Midbrain (tissue), 1 donor: ENCODE results near the gene SHQ1.

Experiments used
- DNase-seq: peaks from one replicate; lab custom pipeline; 2025; lab: John Stamatoyannopoulos, UW

SHQ1 gene

DNA sequence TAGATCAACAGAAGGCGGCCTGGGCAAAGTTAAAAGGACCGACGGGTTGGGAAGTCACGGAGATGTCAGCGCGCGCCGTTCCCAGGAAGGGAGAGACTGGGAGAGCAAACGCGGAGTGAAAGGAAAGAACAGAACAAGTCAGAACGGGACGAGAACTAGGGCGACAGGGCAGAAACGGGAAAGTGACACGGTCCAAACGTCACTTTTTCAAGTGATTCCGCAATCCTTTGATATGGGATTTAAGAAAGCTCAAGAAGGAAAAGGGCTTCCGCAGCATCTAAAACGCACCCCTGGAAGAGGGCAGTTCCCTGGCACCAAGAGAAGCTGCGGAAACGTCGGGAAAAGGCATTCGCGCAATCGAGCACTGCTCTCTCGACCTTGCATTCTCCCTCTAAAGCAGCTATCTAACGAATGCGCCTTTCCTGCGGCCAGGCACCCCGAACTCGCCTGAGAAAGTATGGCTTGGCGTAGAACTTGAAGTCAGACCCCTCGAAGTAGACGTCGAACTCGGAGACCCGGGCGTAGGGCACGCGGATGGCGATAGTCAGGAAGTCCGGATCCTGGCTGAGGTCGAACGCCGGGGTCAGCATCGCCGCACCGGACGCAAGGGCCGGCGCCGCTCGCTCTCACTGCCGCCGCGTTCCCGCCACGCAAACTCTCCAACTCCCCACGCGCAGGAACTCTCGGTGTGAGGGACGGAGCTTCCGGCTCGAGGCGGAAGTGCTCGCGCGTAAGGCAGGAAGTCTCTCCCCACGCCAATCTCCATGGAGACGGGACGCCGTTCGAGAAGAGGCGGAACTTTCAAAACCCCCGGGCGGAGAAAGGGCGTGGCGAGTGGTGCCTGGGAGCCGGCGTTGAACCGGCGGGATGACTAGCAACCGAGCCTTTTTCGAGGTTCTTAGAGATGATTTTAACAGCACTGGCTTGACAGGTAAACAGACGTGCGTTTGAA, at the start of gene SHQ1:
SHQ1 (minus strand) TSS at position 695 of the 952 bp plus-strand sequence; CDS start at position 590, 105 bp downstream.
- DNase-seq, result peak; percentile 96

DNA sequence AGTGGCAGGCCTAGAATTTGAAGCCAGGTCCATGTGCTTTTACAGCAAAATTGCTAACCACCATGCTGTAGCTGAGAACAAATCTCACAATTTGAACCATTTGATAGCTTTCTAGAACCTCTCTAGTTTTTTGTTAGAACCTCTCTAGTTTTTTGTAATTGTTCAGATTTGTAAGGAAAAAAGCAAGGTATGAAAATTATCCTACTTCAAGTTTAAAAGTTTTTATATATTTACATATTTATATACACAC, 49.4 kb upstream of the SHQ1 start:
- no peak for DNase-seq

DNA sequence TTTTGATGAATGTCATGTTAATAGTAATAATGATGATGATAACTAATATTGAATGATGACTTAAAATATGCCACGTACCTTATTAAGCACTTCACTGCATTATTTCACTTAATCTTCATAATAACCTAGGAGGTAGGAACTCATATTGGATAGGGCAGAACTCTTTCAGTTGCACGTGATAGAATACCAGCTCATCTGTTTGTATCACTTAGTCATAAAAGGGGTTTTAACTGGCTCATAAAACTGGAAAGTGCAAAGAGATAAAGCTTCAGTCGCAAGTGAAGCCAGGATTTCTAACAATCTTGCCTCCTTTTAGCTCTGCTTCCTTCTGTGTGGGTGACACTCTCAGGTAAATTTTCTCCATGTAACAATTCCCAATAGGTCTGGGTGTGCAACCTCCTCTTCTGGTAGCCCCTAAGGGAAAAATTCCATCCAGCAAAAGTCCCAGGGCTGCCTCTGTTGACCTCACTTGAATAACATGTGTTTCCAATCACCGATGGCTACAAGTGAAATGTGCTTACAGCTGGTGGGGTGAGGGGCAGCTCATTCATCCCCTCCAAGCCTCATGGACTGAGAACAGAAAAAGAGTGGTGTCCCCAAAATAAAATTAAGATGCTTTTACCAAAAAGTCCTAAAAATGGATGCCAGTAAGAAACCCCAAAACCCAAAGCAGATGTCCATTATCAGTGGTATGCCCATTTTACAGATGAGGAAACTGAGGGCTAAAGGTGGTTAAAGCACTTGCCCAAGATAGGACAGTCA, 48.9 kb upstream of the SHQ1 start:
- DNase-seq, result no peak

DNA sequence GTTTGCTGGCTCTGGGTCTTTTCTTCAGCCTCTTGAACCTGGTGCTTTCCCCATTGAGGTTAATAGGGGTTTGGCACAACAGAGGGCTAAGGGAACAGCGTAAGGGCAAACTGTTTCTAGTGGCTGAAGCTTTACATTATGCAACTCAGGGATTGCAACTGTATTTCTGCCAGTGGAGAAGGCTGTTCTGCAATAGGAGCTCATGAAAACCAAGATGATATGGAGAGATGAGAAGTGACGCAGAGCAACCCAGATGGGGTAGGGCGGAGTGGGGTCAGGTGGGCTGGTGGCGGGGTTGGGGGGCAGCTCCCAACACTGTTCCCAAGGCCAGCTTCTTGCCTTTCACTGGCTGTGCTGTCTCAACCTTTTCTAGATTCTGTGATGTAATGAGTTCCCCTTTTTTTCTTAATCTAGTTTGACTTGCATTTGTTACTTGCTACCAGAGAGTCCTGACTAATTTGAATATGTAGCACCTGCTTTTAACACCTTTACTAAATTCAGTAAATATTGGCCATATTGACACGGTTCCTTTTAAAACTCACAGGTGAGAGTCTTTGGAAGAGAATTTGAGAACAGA, 46.8 kb upstream of the SHQ1 start:
- no peak for DNase-seq

DNA sequence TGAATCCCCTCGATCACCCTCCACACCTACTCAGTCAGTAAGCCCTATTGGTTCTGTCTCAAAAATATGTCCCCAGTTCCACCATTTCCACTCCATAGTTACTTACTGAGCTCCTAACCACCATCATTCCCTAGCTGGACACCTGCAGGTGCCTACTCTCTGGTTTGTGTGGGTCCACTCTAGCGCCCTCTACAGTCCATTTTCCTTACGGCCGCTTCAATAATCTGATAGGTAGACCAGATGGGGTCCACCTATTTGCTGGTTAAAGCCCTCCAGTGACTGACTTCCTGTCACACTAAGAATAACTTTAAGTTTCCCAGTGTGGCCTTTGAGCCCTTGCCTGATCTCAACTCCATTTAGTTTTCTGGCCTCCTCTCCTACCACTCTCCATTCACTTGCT, 44.6 kb upstream of the SHQ1 start:
- DNase-seq, result no peak

DNA sequence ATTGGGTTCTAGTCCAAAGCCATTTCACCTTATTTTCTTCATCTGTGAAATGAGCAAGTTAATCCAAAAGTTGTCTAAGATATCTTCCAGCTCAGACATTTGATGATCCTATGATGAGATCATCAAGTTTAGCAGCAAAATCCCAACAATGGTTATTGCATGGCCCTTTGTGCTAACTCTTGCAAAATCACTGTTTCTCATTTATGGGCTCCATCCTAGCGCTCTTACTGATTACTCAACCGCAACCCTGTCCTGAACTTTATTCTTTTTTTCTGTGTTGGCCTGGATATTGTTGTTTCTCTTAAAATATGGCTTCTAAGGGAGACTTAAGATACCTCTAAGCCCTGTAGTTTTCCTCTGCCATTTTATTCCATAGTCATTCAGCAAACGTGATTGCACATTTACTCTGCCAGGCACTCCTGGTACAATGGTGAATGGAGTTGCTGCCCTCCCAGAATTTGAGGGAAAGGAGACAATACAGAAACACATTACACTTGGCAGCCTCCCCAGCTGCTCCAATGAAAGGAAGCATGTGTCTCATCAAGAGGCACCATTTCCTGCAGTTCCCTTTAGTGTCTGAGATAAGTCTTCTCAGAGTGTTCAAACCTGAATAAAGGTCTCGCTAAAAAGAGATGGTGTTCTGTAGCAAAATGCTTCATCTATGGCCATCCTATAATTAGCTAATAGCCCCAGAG, 44.0 kb upstream of the SHQ1 start:
- DNase-seq, result peak; percentile 88

DNA sequence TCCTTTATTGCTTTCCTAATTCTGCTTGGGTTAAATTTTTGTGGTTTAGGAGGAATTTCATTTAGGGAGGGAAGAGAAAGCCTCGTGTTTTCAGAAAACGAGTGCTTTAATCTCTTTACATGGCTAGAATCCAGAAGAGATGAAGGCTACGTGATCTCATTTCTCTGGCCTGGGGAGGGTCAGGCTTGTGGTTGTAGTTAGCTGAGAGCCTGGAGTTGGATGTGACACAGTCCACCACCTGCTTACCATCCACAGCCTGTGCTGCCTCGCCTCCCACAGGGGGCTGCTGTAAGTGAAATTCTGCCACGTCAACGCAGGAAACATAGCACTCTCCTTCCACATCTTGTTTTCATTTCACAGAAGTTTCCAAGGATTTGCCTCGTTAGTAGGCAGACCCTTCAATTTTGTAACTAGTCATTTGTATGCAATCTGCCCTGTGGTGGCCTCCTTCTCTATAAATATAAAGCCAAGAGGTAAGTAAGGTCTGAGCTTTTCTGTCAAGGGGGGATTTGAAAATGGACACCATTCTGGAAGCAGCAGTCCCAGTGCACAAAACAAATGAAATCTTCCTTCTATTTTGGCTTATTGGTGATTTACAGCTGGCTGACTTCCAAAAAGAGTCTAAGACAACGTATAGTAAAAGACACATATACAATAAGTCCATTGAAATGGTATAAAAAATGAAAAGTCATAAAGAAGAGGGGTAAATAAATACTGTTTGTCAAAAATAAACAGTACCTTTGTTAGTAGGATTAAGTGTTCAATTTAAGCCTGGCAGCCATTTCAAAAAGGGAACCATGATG, 43.0 kb upstream of the SHQ1 start:
- no peak for DNase-seq

DNA sequence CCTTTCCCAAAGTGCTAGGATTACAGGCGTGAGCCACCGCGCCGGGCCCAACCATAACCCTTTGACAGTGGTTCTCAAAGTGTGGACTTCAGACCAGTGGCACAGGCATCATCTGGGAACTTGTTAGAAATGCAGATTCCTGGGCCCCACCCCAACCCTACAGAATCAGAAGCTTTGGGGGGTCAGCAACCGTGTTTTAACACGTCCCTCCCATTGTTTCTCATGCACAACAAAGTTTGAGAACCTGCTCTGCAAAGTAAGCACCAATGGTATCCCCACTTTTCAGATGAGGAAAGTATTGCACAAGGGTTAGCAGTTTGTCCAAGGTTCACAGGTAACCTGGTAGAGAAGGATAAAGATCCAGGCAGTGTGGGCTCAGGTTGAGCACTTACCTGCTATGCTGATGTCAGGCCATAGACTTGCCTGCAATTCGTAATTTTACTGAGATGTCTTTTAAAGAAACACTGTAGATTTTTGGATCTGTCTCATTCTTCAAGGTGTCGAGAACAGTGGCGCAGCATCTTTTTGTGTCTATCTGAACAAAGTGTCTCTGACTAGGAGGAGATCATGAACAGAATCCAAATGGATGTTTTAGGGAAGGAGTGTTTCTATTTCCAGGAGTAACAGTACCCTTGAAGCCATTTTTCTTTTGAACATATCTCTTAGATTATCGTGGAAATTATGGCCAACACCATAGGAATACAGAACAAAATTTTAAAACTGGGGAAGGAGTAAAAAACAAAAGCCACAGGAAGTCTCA, 42.1 kb upstream of the SHQ1 start:
- DNase-seq, result peak; percentile 33

DNA sequence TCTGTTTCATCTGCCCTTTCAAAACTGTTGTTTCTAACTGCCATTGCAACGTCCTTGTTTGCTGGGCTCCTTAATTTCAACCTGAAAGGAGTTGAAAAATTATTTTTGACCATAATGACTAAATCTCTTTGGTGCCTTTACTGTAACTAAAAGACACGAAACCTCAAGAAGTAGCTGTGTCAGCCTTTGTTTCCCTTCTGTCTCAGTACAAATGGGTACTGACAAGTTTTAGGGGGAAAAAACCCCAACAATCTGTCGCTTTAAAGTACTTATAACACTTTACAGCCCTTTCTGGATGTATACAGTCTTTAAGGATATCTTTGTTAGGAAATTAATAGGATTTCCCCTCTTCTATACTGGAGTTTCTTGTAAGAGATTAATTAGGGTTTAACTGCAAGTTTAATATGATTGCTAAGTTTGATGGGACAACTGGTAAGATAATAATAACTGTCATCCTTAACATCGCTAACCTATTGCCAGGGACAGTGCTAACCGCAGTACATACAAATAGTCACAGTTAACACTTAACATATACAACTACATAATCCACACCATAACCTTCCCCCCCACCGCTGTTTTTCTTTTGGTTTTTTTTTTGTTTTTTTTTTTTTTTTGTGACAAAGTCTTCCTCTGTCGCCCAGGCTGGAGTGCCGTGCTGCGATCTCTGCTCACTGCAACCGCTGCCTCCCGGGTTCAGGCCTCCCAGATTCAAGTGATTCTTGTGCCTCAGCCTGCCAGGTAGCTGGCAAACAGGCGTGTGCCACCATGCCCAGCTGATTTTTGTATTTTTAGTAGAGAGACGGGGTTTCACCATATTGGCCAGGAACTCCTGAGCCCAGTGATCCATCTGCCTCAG, 41.3 kb upstream of the SHQ1 start:
- no peak for DNase-seq

DNA sequence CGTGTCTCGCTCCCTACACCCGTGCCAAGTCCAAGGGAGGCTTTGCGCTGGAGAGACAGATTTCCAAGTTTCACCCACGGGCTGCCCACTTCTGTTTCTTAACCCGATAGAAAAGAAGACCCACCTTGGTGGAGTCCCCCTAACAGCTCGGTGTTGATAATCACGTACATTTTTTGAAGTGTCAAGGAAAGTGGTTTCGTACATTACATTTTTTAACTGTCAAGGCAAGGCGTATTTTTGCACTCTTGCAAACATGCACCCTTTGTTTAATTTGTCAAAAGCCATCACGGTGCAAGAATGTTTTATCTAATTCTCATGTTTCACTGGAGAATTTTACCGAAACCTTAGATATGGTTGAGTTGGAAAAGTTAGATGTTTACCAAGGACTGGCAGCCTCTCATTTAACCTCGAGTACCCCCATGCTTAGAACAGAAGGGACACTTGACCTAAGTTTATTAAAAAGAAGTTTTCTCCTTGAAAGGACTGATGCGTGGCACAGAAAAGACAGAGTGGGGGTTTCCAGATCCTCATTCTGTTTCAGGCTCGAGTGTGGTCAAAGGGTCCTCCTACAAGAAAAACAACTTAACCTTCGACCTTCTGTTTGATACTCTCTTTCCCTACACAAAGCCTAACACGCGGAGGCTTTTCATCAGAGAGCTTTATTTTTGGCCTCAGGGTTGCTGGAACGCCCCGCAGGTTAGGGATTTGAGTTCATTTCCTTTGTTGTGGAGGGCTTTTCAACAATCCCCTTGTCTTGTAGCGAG, 40.5 kb upstream of the SHQ1 start:
- DNase-seq, result peak; percentile 63

DNA sequence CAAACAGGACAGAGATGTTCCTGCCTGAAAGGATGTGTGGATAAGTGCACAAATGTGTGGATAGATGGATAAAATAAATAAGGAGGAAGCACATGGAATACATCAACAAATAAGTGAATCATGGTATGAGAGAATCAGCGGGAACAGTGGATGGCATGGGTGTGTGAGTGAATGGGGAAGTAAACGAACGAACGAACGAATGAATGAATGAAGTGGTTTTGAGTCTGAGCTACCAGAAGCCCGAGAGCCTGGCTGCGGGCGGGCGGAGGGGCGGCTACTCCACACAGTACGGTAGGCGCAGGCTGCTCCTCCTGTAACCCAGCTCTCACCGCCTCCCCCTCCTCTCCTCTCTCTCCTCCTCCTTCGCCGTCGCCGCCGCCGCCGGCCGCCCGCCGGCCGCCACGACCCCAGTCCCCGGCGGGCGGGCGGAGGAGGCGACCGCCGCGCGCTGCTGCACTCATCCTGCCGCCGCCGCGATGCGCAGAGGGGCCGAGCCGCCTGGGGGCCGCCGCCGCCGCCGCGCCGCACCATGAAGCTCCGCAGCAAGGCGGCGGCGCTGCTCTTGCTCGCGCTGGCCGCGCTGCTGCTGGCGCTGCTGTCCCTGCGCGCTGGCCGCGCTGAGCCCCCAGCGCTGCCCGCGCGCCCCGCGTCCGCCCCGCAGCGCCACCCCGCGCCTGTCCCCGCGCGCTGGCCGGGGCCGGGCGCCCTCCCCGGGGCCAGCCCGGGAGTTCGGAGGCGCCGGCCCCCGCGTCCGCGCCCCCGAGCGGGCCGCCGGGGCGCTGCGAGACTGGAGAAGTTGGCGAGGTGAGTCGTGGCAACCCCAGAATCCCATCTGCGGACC, 39.7 kb upstream of the SHQ1 start, which contains the start of gene GXYLT2:
GXYLT2 (plus strand) TSS at position 342 of the 841 bp plus-strand sequence; CDS start at position 530, 188 bp downstream.
- peak; percentile 73 for DNase-seq

DNA sequence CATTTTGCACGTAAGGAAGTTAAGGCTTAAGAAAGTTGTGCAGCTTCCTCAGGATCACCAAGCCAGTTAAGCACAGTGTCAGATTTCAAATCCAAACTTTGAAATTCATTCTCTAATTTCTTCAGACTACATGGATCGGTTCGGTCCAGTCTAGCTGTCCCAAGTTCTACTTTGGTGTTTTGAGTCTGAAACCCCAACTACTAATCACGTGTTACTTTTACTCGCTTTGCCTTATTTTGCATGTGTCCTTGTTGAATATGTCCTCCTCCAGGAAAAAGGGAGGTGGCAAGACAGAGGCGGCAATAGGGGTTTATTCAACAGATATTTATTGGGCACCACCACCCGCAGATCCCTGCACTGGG, 39.1 kb upstream of the SHQ1 start:
- DNase-seq, result no peak

DNA sequence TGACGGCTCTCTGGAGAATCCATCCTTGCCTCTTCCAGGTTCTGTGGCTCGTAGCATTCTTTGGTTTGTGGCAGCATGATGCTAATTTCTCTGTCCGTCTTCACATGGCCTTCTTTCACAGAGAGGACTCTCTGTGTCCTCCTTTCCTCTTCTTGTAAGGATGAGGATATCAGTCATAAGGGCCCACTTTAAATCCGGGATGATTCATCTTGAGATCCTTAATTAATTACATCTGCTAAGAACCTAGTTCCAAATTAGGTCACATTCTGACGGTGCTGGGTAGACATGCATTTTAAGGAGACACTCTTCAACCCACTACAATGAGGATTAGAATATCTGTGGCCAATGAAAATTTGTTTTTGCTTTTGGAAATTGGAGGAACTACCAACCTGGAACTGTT, 23.9 kb upstream of the SHQ1 start:
- no peak for DNase-seq

DNA sequence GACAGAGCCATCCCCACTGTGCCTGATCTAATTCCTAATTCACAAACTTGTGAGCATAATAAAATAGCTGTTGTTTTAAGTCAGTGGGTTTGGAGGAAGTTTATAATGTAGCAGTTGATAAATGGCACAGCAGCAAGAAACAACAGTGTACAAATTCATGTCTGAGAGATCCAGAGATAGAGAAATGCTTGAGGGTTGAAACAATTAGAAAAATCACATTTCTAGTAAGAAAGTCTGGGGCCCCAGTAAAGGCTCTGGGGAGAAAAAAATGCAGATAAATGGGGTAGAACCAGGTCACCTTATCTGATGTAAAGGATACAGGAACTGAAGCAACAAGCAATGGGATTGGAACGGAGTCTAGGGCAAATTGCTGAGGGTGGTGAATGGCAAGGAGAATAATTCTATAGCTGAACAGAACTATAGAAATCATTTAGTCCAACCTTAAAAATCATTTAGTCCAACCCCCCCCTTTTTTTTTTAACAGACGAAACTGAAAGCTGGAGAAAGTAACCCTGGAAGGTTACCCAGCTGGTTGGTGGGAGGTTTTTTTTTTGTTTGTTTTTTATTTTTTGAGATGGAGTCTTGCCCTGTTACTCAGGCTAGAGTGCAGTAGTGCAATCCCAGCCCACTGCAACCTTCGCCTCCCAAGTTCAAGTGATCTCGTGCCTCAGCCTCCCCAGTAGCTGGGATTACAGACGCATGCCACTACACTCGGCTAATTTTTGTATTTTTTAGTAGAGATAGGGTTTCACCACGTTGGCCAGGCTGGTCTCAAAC, 14.3 kb upstream of the SHQ1 start:
- no peak for DNase-seq

DNA sequence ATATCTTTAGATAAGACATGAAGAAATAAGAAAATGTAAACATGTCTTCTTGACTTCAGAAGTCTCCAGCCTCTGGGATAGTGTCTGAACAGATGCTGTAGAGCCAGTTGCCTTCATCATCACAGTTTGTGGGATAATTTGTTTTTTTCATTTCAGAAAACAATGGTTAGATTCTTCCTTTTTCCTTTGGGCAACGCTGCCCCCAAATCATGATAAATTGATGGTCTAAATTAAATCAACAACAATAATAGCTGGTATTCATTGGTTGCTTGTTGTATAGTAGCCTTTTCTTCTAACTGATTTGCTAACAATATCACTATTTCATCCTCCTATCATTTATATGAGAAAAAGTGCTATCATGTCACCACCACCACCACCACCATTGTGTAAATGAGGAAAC, 12.6 kb upstream of the SHQ1 start:
- no peak for DNase-seq

DNA sequence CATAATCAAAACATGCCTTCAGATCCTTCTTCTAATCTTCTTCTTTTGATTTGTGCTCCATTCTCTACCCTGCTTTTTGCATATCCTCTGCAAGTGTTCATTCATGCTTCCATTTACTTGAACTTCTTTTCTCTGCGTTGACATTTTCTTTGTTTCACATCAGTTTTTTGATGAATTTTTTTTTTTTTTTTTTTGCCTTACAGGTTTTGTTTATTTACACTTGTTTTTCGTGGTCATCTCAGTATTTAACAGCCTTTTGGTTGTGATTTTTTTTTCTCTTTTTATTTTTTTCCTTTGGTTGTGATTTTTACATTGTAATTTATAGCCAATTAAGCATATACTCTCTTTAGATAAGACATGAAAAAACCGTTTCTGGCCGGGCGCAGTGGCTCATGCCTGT, 11.8 kb upstream of the SHQ1 start:
- no peak for DNase-seq

DNA sequence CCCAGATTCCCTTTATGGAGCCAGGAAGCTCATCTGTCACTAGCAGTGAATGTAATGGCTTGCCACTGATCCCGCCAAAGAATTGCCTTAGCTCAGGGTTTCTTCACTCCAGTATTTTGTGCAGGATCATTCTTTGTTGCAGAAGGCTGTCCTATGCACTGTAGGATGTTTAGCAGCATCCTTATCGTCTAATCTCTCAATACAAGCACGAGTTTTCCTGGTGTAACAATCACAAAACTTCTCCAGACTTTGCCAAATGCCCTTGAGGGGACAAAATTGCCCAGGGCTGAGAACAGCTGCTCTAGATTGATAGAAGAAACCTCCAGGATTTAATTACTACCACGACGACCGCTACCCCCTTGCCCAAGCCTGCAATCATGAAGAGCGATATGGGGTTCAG, 6.8 kb upstream of the SHQ1 start:
- no peak for DNase-seq
